Loucy (cell line): ENCODE results near the gene ZNF431.

Experiments
- H2AFZ ChIP-seq: fragments of 200-600 bp; sonication (generic); 2 replicates; pipeline ENCODE4 v1.6.0; 2016; ENCODE audit warnings: antibody characterized with exemption, mild to moderate bottlenecking, low read length, moderate library complexity
- H3F3A ChIP-seq: fragments of 200-600 bp; 2 replicates; pipeline ENCODE4 v1.6.0; 2016; ENCODE audit warnings: antibody characterized with exemption, low read depth, mild to moderate bottlenecking
- H3K27me3 ChIP-seq: fragments of 200-600 bp; sonication (generic); 2 replicates; pipeline ENCODE4 v1.6.1; 2014; ENCODE audit warnings: low read length, mild to moderate bottlenecking; ENCODE audit not compliant: insufficient read depth, poor library complexity, severe bottlenecking
- H3K36me3 ChIP-seq: fragments of 200-600 bp; sonication (generic); 2 replicates; pipeline ENCODE4 v1.6.1; 2016; ENCODE audit warnings: low read length; ENCODE audit not compliant: insufficient read depth
- H3K4me1 ChIP-seq: fragments of 200-600 bp; sonication (generic); 2 replicates; pipeline ENCODE4 v1.5.1; 2014; ENCODE audit warnings: low read length, mild to moderate bottlenecking; ENCODE audit not compliant: insufficient read depth, poor library complexity, severe bottlenecking
- H3K4me2 ChIP-seq: fragments of 200-600 bp; sonication (generic); 2 replicates; pipeline ENCODE4 v1.6.0; 2014; ENCODE audit warnings: antibody characterized with exemption, low read length, low read depth, mild to moderate bottlenecking; ENCODE audit not compliant: poor library complexity, severe bottlenecking
- H3K4me3 ChIP-seq: fragments of 200-600 bp; sonication (generic); 2 replicates; pipeline ENCODE4 v1.5.1; 2014; ENCODE audit warnings: low read length, mild to moderate bottlenecking, mixed read lengths; ENCODE audit not compliant: poor library complexity, severe bottlenecking
- H3K79me2 ChIP-seq: fragments of 200-600 bp; sonication (generic); 2 replicates; pipeline ENCODE4 v1.6.1; 2014; ENCODE audit warnings: low read length; ENCODE audit not compliant: insufficient read depth
- H3K9ac ChIP-seq: fragments of 200-600 bp; sonication (generic); 2 replicates; pipeline ENCODE4 v1.6.0; 2014; ENCODE audit warnings: mild to moderate bottlenecking, low read depth, low read length, moderate library complexity; ENCODE audit not compliant: poor library complexity, severe bottlenecking
- H3K9me2 ChIP-seq: fragments of 200-600 bp; sonication (generic); replicated peaks from 2 replicates; pipeline ENCODE4 v1.6.1; 2016; ENCODE audit warnings: low read depth, low read length, mixed read lengths
- H3K9me3 ChIP-seq: fragments of 200-600 bp; sonication (generic); 2 replicates; pipeline ENCODE4 v1.6.1; 2014; ENCODE audit warnings: mild to moderate bottlenecking, antibody characterized with exemption, low read length, low read depth; ENCODE audit not compliant: insufficient read depth
- H4K20me1 ChIP-seq: fragments of 200-600 bp; sonication (generic); 2 replicates; pipeline ENCODE4 v1.6.0; 2014; ENCODE audit warnings: antibody characterized with exemption, low read length, mild to moderate bottlenecking; ENCODE audit not compliant: insufficient read depth, poor library complexity, severe bottlenecking
- EZH2phosphoT487 ChIP-seq: fragments of 200-600 bp; IDR thresholded peaks from 2 replicates; pipeline ENCODE4 v1.6.1; 2018; ENCODE audit warnings: antibody characterized with exemption, mild to moderate bottlenecking, moderate library complexity, borderline replicate concordance
- TF ChIP-seq, protein P1 (sequence below): fragments of 200-600 bp; sonication (generic); conservative IDR thresholded peaks from 2 replicates; pipeline ENCODE4 v1.5.1; 2014; ENCODE audit warnings: mild to moderate bottlenecking, antibody characterized with exemption, low read length

The ZNF431 gene

DNA sequence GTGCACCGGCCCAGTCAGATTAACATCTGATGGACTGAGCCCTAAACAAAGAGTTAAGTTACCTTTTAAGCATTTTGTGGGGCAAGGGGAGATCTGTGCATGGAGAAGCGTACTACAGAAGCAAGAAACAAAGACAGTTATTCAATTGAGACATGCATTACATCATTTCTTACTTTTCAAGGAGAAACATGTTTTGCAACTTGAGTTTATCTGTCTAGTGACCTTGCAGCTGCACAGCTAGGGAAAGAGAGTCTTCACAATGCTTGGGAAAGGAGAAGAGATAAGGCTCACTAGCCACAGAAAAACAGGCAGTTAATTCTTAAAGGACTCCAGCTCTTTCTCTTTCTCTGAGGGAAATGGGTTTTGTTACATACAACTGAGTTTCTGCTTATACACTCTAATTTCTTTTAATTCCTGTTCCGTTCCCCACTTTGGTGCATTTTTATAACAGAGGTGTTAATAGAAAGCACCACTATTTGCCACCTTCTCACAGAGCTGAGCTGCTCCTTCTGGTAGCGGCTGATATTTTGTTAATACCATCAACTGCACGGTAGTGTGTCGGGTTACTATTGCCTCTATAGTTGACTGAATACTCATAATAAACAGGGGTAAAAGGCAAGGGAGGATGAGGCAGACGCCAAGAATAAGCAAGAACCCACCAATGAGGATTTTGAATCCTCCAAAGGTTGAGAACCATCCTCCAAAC lies 55.9 kb downstream of the ZNF431 start:
- H3F3A ChIP-seq: no peaks in the 10 kb centered on the region
- H3K9me2 ChIP-seq: no peaks in the 10 kb centered on the region
- no peaks in the 10 kb centered on the region for H3K9me3 ChIP-seq
- no peak overlapping the region for H3K9ac ChIP-seq
- no peaks in the 10 kb centered on the region for H3K36me3 ChIP-seq
- H2AFZ ChIP-seq: no peak overlapping the region
- no peaks in the 10 kb centered on the region for H3K79me2 ChIP-seq
- H3K4me2 ChIP-seq: no peak overlapping the region
- no peaks in the 10 kb centered on the region for H3K4me1 ChIP-seq
- TF ChIP-seq EZH2phosphoT487: no peak
- TF ChIP-seq, protein P1, sequence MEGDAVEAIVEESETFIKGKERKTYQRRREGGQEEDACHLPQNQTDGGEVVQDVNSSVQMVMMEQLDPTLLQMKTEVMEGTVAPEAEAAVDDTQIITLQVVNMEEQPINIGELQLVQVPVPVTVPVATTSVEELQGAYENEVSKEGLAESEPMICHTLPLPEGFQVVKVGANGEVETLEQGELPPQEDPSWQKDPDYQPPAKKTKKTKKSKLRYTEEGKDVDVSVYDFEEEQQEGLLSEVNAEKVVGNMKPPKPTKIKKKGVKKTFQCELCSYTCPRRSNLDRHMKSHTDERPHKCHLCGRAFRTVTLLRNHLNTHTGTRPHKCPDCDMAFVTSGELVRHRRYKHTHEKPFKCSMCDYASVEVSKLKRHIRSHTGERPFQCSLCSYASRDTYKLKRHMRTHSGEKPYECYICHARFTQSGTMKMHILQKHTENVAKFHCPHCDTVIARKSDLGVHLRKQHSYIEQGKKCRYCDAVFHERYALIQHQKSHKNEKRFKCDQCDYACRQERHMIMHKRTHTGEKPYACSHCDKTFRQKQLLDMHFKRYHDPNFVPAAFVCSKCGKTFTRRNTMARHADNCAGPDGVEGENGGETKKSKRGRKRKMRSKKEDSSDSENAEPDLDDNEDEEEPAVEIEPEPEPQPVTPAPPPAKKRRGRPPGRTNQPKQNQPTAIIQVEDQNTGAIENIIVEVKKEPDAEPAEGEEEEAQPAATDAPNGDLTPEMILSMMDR: no peak
- H3K4me3 ChIP-seq: no peak overlapping the region
- H3K27me3 ChIP-seq: no peaks in the 10 kb centered on the region
- no peaks in the 10 kb centered on the region for H4K20me1 ChIP-seq

DNA sequence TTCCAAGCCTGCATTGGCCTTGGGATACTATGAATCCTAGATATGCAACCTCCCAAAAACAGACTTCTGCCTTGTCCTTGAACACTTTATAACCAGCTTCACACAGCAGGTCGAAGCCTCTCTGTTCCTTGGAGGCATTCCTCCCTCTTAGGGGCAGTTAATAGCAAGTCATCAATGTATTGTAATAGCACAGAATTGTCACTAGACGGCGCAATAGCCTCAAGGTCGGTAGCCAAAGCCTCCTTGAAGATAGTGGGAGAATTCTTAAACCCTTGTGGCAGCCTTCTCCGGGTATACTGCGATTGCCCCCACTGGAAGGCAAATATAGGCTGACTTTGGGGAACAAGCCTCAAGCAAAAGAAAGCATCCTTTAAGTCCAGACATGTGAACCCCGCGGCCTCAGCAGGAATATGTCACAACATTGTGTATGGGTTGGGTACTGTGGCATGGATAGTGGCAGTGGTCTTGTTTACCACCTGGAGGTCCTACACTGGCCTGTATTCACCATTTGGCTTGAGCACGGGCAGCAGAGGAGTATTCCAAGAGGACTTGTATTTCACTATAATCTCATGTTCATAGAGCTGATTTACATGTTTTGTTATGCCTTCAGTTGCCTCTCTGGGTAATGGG lies 61.1 kb downstream of the ZNF431 start:
- H3K9me3 ChIP-seq: no peaks in the 10 kb centered on the region
- no peaks in the 10 kb centered on the region for H3K36me3 ChIP-seq
- H3K4me3 ChIP-seq: no peak overlapping the region
- no peaks in the 10 kb centered on the region for H4K20me1 ChIP-seq
- no peaks in the 10 kb centered on the region for H3F3A ChIP-seq
- no peak overlapping the region for H3K4me2 ChIP-seq
- TF ChIP-seq, protein P1: peak; percentile 95
- TF ChIP-seq EZH2phosphoT487: no peak
- no peaks in the 10 kb centered on the region for H3K27me3 ChIP-seq
- H3K9me2 ChIP-seq: no peaks in the 10 kb centered on the region
- no peak overlapping the region for H2AFZ ChIP-seq
- no peaks in the 10 kb centered on the region for H3K79me2 ChIP-seq
- no peaks in the 10 kb centered on the region for H3K4me1 ChIP-seq
- no peak overlapping the region for H3K9ac ChIP-seq

DNA sequence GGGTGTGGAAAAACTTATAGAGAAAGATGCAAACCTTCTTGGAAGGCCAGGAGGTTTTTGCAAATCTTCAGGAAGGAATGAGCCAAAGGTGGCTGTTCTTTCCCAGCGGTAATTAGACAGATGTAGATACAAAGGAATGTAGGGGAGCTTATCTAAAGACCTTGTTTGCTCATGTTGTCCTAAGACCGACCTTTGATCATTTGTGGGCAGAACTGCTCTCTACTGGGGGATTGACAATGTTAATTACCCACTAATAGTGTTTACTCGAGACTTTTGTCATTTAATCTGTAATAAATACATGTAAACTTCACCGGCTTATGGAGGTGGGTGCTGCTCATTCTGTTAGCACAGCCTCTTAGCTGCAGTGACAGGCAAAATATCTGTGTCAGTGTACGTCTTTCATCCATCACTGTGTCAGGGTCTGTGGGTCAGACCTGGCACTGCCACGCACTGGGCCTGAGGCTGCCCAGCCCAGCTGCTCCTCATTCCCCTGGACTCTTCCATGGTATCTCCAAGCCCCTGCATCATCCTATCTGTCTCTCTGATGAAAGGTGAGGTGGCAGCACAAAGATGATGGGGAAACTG lies 68.3 kb downstream of the ZNF431 start:
- H3F3A ChIP-seq: no peaks in the 10 kb centered on the region

More for the DNA sequence above, 68.3 kb downstream of the ZNF431 start:
- Histone ChIP-seq H2AFZ (no peak overlapping the region), H3K4me2 (no peak overlapping the region), H3K27me3 (no peaks in the 10 kb centered on the region), H3K36me3 (no peaks in the 10 kb centered on the region), H3K9me2 (no peaks in the 10 kb centered on the region), H3K9me3 (no peaks in the 10 kb centered on the region), H3K4me1 (no peaks in the 10 kb centered on the region), H4K20me1 (no peaks in the 10 kb centered on the region), H3K79me2 (no peaks in the 10 kb centered on the region), H3K4me3 (no peak overlapping the region), H3K9ac (no peak overlapping the region)
- TF ChIP-seq EZH2phosphoT487: no peak
- TF ChIP-seq, protein P1: no peak
